ENCODE measurements around the gene STOML1. TPM values are rescaled to one million over a fixed set of nuclear protein-coding genes. Genes with fewer than 3 reads are reported as not detected.
"Not testable (repeated sequence)": the region's sequence is repeated elsewhere in the genome, so short reads cannot be mapped to it uniquely, and the experiment has no call there.

The STOML1 gene
- total RNA-seq, 4 donors from 2014 or later, result 0.75 to 14.6 (median 4.5) TPM

DNA sequence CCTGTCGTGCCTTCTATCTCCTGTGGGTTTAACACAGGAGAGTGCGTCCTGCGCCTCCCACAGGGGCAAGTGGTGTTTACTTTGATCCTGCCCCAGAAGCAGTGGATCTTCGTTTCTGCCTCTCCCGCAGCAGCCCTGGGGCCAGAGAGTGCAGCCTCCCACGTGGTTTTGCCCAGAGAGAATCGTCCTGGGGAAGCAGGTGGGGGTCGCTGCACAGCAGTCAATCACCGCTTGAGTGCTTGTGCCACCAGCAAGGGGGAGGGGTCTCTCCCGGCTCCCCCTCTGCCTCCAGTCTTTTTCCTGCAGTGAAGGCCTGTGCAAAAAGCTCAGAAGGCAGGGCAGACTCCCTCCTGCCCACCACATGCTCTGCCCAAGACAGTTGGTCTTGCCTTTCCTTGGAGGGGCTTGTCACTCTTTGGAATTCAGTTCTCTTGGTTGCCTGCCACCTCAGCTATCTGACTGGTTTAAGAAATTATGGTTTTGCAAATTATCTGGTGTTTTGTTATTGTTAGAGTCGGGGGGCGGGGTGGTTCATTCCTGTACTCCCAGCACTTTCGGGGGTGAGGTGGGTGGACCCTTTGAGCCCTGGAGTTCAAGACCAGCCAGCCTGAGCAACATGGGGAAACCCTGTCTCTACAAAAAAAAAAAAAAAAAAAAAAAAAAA is 26.9 kb downstream of the STOML1 start:
- in situ Hi-C loops (cut with MboI; ENCODE audit: low pct_ligation_motif_present in 1 of 4, low pct_unique_long_range_greater_than_20kb in 1 of 4, low sequenced_read_pairs in 3 of 4) (loop anchor here in 1 of 4 donors (10.0 to 25.0 kb wide), 2 partner anchors 60 to 347 kb away; no protein-coding TSS in a partner anchor), intact Hi-C loops (cut with DNase I; ENCODE audit: low total_unique reads) (loop anchor here (2.0 kb wide), 1 partner anchor 14 kb away; no protein-coding TSS in a partner anchor)
- peak overlapping the region in 1 of 4 donors; percentile 26 for H3K4me3 ChIP-seq
- H3K27ac ChIP-seq, result peak overlapping the region in 2 of 4 donors; percentile 29 to 59
- WGBS, 2 donors (ENCODE audit: low coverage in 1 of 2), result 24 to 36% methylated on average over 7 to 13 of the region's 13 CpGs
- H3K9me3 ChIP-seq, result no peaks in the 10 kb centered on the region
- DNase-seq, result no peak
- no peaks in the 10 kb centered on the region for H3K36me3 ChIP-seq
- peaks cover 5% of the 10 kb centered on the region for H3K27me3 ChIP-seq
- peaks cover 0 to 15% (median 7%) of the 10 kb centered on the region in 4 donors for H3K4me1 ChIP-seq
- TF ChIP-seq CTCF (IDR thresholded peaks at IDR 0.05), result peak in 1 of 5 experiments; percentile 10
- no peak for TF ChIP-seq POLR2AphosphoS5 (IDR thresholded peaks at IDR 0.05)
- TF ChIP-seq POLR2A (IDR thresholded peaks at IDR 0.05), result no peak

DNA sequence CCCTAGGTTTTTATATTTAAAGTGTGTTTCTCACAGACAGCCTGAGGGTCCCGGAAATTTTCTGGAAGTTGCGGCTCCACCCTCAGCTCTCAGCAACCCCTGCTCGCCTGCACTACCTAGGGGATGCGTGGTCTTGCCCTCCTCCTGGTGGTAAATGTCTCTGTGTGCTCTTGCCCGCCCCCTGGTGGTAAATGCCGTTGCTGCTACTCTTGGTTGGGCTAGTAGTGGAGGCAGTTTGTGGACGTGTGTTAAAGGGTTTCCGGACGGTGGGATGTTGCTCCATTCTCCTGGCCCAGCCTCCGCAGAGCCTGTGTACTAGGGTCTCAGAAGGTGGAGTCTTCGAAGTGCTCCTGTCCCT is 27.4 kb downstream of the STOML1 start:
- intact Hi-C loops (cut with DNase I; ENCODE audit: low total_unique reads), result loop anchor here (2.0 kb wide), 1 partner anchor 14 kb away; no protein-coding TSS in a partner anchor

DNA sequence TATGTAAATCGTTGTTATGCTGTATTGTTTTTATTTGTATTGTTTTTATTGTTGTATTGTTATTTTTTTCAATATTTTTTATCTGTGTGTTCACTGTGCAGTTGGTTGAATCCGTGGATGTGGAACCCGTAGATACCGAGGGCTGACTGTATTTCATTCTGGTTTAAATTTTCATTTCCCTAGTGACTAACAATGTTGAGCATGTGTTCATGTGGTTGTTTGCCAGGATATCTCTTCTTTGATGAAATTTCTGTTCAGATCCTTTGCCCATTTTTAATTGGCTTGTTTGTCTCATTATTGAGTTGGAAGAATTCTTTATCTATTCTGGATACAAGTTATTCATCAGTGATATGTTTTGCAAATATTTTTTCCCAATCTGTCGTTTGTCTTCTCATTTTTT is 29.7 kb downstream of the STOML1 start:
- peaks cover 0 to 15% (median 7%) of the 10 kb centered on the region in 4 donors for H3K4me1 ChIP-seq
- H3K4me3 ChIP-seq, result no peak overlapping the region
- no peaks in the 10 kb centered on the region for H3K36me3 ChIP-seq
- H3K27me3 ChIP-seq, result peaks cover 5% of the 10 kb centered on the region
- no peaks in the 10 kb centered on the region for H3K9me3 ChIP-seq
- in situ Hi-C loops (cut with MboI; ENCODE audit: low pct_ligation_motif_present in 1 of 4, low pct_unique_long_range_greater_than_20kb in 1 of 4, low sequenced_read_pairs in 3 of 4) (loop anchor here in 1 of 4 donors (10.0 to 25.0 kb wide), 2 partner anchors 62 to 350 kb away; no protein-coding TSS in a partner anchor), intact Hi-C loops (cut with DNase I; ENCODE audit: low total_unique reads) (no loop called here)
- H3K27ac ChIP-seq, result no peak overlapping the region
- TF ChIP-seq CTCF (IDR thresholded peaks at IDR 0.05) (no peak), EP300 (IDR thresholded peaks at IDR 0.05; ENCODE audit: low read depth) (no peak)
- 71 to 77% methylated on average over 5 of the region's 5 CpGs for WGBS, 2 donors (ENCODE audit: low coverage in 1 of 2)
- DNase-seq, result no peak

More for the DNA sequence above, 27.4 kb downstream of the STOML1 start:
- 9% methylated on average over 11 of the region's 11 CpGs; no CpG with 5 or more reads in 1 of the 2 donors for WGBS, 2 donors (ENCODE audit: low coverage in 1 of 2)
- peak; percentile 86 for DNase-seq
- Histone ChIP-seq H3K27ac (peak overlapping the region in 2 of 4 donors; percentile 29 to 59), H3K36me3 (no peaks in the 10 kb centered on the region), H3K9me3 (no peaks in the 10 kb centered on the region), H3K4me3 (peak overlapping the region in 1 of 4 donors; percentile 26), H3K27me3 (peaks cover 5% of the 10 kb centered on the region), H3K4me1 (peaks cover 0 to 15% (median 7%) of the 10 kb centered on the region in 4 donors)
- TF ChIP-seq EP300 (IDR thresholded peaks at IDR 0.05; ENCODE audit: low read depth) (no peak), POLR2AphosphoS5 (IDR thresholded peaks at IDR 0.05) (no peak), CTCF (IDR thresholded peaks at IDR 0.05) (peak; percentile 88 to 95 (median 93))
- in situ Hi-C loops (cut with MboI; ENCODE audit: low pct_ligation_motif_present in 1 of 4, low pct_unique_long_range_greater_than_20kb in 1 of 4, low sequenced_read_pairs in 3 of 4), result loop anchor here in 1 of 4 donors (10.0 to 25.0 kb wide), 2 partner anchors 60 to 348 kb away; no protein-coding TSS in a partner anchor

GRCh38 chr15:73960472-73961070 is 31.5 kb downstream of the STOML1 start:
- H3K4me1 ChIP-seq; H3K4me3 ChIP-seq; H3K27me3 ChIP-seq; DNase-seq; H3K27ac ChIP-seq; H3K9me3 ChIP-seq; H3K36me3 ChIP-seq; intact Hi-C loops (cut with DNase I; ENCODE audit: low total_unique reads): not testable (repeated sequence)
- WGBS, 2 donors (ENCODE audit: low coverage in 1 of 2), result 89 to 100% methylated on average over 1 to 7 of the region's 7 CpGs
- in situ Hi-C loops (cut with MboI; ENCODE audit: low pct_ligation_motif_present in 1 of 4, low pct_unique_long_range_greater_than_20kb in 1 of 4, low sequenced_read_pairs in 3 of 4), result loop anchor here in 1 of 4 donors (10.0 to 25.0 kb wide), 2 partner anchors 64 to 352 kb away; no protein-coding TSS in a partner anchor
